HepG2 (cell line): ENCODE results near the gene CAMTA1.

Experiments
- BHLHE40 ChIP-seq: IDR thresholded peaks from 2 replicates; pipeline ENCODE4 v1.6.1; 2011; ENCODE audit warnings: low read length, improper control_type of control experiment
- HCFC1 ChIP-seq: fragments of 150-350 bp; IDR thresholded peaks from 2 replicates; pipeline ENCODE4 v1.6.1; 2014; ENCODE audit warnings: low read depth, low read length

GRCh38 chr1:7657287-7658016 is 872.2 kb downstream of the CAMTA1 start:
- TF ChIP-seq BHLHE40 (no peak), HCFC1 (no peak)
